Kidney glomerular epithelial cell (primary cell): ENCODE measurements around the gene KLB.
"Not testable (repeated sequence)": the region's sequence is repeated elsewhere in the genome, so short reads cannot be mapped to it uniquely, and the experiment has no call there.

Experiments
- DNase-seq: peaks from one replicate; lab custom pipeline; 2025; lab: John Stamatoyannopoulos, UW

The KLB gene

GRCh38 chr4:39426728-39427127, 20.0 kb downstream of the KLB start:
- no peak for DNase-seq

- no peak for DNase-seq
Observed at GRCh38 chr4:39427520-39428114, 20.9 kb downstream of the KLB start.

DNA sequence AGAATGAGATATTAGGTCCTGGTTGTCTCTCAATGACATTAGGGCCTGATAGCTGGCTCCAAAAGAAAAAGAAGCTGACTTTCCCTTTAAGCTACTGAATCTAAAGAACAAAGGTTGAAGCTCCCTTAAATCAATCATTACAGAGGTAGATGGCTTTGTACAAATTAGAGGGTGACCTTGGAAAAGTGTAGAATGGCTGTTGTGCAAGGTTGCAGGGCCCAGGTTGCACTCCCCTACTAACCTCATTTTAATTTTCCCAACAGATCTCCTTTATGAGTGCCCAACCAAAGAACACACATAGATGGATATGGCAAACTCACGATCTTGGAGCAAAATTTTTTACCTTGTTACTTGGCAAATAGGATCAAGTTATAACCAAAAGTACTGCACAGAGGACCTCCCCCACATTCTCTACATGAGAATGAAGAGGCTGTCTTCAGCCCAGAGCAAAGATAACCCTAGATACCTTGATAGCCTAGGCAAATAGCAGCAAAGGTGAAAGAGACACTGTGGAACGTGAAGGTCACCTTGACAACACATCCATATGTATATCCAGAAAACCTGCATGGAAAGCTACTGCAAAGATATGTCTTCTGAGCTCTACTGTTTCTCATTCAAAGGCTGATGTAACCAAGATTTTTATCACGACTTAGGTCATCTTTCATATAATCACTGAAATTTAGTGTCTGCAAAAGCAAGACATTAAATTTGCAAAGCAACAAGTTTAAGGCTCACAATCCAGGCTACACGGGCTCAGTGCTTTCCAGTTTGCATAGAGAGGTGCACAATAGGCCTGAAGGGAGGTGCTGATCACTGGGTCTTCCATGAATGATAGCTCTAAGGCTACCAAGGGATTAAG, 23.0 kb downstream of the KLB start:
- no peak for DNase-seq

- DNase-seq = no peak
Observed at GRCh38 chr4:39433878-39434492, 27.3 kb downstream of the KLB start.

GRCh38 chr4:39435659-39436563, 29.2 kb downstream of the KLB start:
- no peak for DNase-seq

DNA sequence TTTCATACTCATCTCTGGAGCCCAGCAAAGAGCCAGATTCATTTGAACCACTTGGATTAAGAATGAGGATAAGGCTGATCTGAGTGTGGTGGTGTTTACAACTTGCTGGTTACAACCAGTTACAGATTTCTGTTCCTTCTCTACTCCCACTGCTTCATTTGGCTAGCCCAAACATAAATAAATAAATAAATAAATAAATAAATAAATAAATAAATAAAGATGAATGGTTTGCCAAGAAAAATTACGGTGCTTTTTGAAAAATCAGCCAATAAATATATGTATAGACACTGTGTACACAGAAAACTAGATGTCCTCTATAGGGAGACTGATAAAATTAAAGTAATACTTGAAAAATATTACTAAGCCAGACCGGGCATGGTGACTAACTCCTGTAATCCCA, 34.9 kb downstream of the KLB start:
- DNase-seq = no peak

DNA sequence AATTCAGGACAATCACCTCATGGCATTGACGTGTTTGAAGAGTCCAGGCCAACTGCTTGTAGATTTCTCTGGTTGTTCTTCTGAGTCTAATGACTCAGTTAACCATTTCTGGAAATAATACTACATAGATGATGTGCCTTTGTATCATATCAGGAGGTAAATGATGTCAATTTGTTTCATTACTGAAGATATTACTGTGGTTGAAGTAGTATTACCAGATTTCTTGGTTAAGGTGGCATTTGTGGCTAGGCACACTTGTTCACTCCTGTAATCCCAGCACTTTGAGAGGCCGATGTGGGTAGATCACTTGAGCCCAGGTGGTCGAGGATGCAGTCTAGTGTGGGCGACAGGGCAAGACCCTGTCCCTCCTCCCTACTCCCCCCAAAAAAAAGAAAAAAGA, 36.3 kb downstream of the KLB start:
- DNase-seq = no peak

GRCh38 chr4:39446483-39446841, 39.7 kb downstream of the KLB start:
- no peak for DNase-seq

GRCh38 chr4:39446842-39447573, 40.3 kb downstream of the KLB start:
- no peak for DNase-seq

DNA sequence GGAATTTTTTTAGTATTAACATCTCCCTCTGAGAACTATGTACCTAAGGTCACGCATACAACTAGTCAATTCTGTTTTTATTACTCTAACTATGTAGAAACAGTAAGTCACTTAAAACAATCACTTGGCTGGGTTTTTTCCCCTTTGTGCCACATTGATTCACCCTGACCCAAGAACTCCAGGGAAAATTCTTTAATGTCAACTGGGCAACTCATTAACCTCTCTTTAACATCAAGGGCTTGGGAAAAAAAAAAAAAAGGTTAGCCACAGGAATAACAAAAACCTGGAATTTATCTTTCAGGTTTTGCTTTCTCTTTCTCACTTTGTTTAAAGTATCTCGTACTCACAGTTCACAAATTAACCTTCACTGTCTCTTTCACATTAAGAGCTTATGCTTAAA, 43.9 kb downstream of the KLB start:
- DNase-seq = peak; percentile 41

DNA sequence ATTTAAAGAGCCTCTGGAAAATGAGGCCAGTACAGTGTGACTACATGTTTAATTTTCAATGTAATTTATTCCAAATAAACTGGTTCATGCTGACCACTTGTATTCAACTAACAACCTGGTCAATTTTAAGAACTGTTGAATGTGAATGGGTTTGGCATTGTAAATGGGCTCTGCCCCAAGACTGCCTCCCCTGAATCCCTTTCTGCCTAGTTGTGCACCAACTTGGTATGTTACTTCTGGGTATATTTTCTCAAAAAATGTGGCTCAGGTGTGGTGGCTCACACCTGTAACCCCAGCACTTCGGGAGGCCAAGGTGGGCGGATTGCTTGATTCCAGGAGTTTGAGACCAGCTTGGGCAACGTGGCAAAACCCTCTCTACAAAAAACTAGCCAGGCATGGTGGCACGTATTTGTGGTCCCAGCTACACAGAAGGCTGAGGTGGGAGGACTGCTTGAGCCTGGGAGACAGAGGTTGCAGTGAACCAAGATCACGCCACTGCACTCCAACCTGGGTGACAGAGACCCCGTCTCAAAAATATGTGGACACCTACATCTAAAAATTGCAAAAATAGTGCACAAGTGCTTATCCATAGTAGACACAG, 44.8 kb downstream of the KLB start:
- no peak for DNase-seq

DNA sequence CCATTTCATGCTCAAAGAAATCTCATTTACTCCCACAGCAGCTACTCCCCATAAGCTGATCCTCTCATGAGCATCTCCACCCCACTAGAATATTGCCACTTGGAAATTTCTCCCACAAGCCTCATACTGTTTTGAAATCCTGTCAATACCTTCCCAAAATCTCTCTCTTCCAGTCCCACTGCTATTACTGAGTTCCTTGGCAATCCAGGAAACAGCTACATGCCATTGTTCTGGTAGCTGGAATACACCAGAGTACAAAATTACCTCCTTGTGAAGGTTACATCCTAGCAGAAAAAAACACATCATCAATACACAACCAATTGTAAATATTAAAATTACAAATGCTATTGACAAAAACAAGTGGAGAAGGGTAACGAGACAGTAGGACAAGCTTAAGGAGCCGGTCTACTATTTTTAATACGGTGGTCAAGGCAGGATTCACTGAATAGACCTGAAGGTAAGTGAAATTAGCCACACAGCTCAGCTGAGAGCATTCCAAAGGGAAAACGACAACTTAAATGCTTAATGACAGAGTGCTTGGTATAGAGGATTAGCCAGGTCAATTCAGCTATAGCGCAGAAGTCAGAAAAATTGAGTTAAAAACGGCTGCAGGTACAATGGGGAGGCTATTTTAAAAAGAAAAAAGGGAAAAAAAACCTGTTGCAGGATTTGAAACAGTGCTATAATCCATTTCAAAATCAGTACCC, 45.6 kb downstream of the KLB start:
- no peak for DNase-seq

DNA sequence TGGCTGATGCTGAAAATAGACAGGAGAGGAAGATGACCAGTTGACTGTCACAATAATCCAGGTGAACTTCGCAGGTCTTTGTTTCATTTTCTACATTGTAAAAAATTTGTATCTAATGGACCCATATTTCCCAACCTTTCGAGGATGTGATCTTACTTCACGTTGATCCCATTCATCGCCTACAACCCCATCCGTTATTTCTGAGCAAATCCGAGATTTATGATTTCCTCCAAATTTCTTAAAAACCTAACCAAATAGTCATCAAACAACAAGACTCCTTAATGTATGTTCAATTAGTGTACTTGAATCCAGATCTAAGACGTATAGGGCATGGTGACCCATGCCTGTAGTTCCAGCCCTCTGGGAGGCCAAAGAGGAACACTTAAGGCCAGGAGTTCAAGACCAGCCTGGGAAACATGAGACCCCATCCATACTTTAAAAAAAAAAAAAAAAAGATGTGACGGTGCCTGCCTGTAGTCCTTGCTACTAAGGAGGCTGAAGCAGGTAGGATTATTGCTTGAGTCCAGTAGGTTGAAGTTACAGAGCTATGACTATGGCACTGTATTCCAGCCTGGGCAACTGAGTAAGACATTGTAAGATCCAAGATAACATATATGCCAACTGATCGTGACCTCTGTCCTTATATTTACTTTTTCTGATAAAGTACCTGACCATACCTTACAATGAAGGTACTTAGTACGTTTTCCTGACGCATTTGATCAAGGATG, 46.3 kb downstream of the KLB start:
- DNase-seq = no peak

DNA sequence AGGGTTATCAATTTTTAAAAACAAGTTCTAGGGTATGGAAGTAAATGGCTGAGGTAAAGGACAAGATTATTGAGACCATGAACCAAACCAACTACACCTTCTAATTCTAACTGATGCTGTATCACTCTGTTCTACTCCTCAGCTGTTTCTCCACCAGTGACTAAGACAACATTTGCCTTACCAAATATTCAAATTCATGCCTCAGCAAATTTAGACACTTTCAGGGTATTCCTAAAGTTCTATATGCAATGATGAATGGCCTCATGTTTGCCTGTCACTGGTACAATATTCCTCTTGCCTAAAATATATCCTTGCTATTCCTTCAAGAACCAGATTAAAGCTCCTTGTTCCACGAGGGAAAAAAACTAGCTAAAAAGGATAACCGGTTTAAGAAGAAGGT, 47.0 kb downstream of the KLB start:
- DNase-seq = no peak

GRCh38 chr4:39455486-39455885, 48.8 kb downstream of the KLB start:
- no peak for DNase-seq

GRCh38 chr4:39456946-39457763, 50.4 kb downstream of the KLB start:
- DNase-seq = no peak

DNA sequence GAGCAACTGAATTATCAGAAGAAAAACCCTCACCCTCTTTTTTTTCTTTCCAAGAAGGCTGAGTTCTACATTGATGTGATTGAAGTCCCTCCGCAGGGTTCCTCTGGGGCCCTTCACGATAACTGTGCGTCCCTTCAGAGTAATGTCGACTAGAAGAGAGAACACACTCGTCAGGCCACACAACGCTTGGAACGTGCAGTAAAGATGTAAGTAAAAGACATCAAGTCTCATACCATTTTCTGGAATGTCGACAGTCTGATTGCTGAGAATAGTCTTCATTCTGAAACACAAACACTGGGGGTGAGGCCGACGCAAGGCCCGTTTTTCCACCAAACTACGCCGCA, 51.4 kb downstream of the KLB start:
- not testable (repeated sequence) for DNase-seq

- DNase-seq = peak; percentile 96
Observed at GRCh38 chr4:39458505-39459300, 52.0 kb downstream of the KLB start, which contains the start of the genes LIAS and RPL9. Gene LIAS (plus strand): TSS chr4:39459056. CDS start chr4:39459118, 62 bp downstream. Gene RPL9 (minus strand): TSS chr4:39458922. CDS start chr4:39458439, 483 bp downstream.
